T-helper 1 cell treated with Interleukin-12 subunit alpha and Interleukin-12 subunit beta and Interleukin-4 antibody, amounts not matched to agents 30 ng/mL and 1 ng/mL, for 36 hours (primary cell): ENCODE results near the gene AEN. TPM values are rescaled to one million over a fixed set of nuclear protein-coding genes. Genes with fewer than 3 reads are reported as not detected.

Source experiments
- intact Hi-C: fragments of 100-400 bp; cut with micrococcal nuclease; formaldehyde crosslinking; loops from one replicate; pipeline ENCODE4 v1.15.1; 2024
- total RNA-seq: library from RNA; stranded (reverse); gene quantifications from 2 replicates; pipeline ENCODE4 v1.2.3, GENCODE V29; 2022

AEN gene, protein sequence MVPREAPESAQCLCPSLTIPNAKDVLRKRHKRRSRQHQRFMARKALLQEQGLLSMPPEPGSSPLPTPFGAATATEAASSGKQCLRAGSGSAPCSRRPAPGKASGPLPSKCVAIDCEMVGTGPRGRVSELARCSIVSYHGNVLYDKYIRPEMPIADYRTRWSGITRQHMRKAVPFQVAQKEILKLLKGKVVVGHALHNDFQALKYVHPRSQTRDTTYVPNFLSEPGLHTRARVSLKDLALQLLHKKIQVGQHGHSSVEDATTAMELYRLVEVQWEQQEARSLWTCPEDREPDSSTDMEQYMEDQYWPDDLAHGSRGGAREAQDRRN
- 58.2 and 59.1 TPM in 2 replicates for total RNA-seq

DNA sequence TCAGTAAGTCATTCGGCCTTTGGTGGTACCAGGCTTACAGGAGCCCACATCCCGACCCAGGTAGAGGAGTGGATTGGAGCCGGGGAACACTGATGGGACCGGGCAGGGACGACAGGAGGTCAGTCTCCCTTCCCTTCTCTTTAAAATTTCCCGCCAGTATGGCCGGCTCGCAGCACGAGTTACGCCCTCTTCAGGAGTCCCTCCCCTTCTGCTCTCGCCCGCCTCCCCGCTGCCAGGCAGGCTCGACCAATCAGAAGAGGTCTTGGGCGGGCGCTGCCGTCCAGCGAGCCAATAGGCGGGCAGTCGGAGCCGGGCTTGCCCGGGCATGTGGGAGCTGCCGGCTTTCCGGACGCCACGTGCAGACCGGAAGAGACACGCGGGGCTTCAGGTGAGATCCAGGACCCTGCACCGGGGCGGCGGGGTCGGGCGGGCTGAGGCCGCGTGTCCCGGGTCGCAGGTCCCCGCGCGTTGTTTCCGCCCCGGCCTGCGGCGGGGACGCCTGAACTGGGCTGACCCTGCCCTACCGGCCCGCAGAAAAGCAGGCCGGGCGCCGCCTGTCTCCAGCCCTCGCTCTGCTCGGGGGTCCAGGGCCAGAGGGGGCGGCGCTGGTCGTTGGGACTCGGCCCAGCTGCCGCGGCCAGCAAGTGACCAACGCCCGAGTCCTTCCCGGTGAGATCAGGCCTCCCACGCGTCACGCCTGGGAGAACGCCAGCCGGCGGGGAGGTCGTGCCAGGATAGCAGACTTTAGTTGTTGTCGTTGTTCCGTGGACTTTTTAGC is at the start of gene AEN:
Gene AEN (plus strand): TSS at position 346 of the 778 bp plus-strand sequence. CDS start 4,870 bp downstream, outside the sequence.
- intact Hi-C loops: loop anchor here (1.0 to 5.0 kb wide), 8 partner anchors 49 to 1271 kb away; partner anchors contain the start of genes ABHD2, AP3S2, DET1 and FANCI

- intact Hi-C loops: loop anchor here (1.0 kb wide), 1 partner anchor 48 kb away; no protein-coding TSS in a partner anchor
Observed at GRCh38 chr15:88571852-88572259, 49.3 kb upstream of the AEN start.

- intact Hi-C loops: no loop called here
Observed at GRCh38 chr15:88574077-88574476, 47.1 kb upstream of the AEN start.

DNA sequence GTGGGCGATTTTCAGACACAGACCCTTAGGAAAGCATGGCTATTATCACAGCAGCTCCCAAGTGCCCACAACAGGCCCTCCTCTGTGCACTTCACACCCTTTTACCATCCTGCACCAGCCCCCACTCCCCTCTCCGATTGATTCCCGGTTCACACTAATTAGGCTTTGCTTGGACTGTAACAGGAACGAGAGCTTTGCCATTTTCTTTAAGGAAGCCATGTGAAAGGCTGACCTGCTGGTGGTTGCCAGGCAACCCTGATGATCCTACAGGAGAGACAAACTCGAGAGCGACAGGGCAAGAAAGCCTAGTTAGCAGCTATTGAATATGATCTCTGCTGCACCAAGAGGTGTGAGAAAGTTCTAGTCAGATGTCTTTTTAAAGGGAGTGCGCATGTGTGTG is 46.5 kb upstream of the AEN start:
- intact Hi-C loops: no loop called here

DNA sequence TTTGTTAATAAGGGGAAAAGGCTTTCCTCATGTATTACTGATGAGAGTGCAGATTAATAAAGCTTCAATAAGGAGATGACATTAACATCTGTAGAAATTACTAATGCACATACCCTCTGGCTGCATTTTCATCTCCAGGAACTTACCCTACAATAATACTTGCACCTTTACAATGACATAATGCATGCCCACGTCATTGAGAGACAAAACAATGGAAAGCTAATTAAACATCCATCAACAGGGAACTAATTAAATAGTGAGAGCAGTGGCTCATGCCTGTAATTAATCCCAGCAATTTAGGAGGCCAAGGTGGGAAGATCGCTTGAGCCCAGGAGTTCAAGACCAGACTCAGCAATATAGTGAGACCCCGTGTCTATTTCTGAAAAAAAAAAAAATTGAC is 41.8 kb upstream of the AEN start:
- intact Hi-C loops: no loop called here

DNA sequence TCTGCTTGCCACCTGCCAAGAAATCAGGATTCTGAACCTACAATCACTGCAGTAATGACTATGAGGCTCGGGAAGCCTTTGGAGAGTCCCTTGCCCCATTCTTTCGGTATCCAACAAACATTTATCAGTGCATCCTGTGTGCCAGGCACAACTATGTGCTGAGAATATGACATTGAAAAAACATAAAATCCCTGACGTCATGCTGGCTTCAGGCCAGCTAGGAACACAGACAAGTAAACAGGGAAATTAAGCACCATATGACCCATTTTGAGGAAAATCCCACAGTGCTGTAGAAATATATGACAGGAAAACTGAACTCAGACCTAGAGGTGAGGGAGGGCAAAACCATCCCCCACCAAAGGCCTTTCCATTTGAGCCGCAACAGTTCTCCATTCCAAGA is 40.6 kb upstream of the AEN start:
- intact Hi-C loops: no loop called here

GRCh38 chr15:88586401-88587162 is 34.6 kb upstream of the AEN start:
- intact Hi-C loops: no loop called here

DNA sequence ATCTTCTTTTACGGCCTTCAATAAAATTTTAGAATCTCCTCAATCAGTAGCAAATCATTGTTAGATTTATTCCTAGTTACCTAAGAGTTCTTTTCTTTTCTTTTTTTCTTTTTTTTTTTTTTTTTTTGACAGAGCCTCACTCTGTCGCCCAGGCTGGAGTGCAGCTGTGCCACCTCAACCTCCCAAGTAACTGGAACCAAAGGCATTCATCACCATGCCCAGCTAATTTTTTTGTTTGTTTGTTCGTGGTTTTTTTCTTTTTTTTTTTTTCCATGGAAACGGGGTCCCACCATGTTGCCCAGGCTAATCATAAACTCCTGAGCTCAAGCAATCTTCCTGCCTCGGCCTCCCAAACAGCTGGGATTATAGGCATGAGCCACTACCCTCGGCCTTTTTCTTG is 30.4 kb upstream of the AEN start:
- intact Hi-C loops: no loop called here

DNA sequence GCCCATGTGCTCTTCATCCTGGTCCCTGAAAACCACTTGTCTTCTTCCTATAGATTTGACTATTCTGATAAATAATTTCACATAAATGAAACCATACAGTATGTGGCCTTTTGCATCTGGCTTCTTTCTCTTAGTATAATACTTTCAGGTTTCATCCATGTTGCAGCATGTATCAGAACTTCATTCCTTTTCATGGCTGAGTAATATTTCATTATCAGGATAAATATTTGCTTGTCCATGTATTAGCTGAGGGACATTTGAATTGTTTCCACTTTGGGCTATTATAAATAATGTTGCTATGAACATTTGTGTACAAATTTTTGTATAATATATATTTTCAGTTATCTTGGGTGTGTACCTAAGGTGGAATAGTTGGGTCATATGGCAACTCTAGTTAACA is 29.8 kb upstream of the AEN start:
- intact Hi-C loops: no loop called here

- intact Hi-C loops: no loop called here
Observed at GRCh38 chr15:88603885-88604284, 17.3 kb upstream of the AEN start.

DNA sequence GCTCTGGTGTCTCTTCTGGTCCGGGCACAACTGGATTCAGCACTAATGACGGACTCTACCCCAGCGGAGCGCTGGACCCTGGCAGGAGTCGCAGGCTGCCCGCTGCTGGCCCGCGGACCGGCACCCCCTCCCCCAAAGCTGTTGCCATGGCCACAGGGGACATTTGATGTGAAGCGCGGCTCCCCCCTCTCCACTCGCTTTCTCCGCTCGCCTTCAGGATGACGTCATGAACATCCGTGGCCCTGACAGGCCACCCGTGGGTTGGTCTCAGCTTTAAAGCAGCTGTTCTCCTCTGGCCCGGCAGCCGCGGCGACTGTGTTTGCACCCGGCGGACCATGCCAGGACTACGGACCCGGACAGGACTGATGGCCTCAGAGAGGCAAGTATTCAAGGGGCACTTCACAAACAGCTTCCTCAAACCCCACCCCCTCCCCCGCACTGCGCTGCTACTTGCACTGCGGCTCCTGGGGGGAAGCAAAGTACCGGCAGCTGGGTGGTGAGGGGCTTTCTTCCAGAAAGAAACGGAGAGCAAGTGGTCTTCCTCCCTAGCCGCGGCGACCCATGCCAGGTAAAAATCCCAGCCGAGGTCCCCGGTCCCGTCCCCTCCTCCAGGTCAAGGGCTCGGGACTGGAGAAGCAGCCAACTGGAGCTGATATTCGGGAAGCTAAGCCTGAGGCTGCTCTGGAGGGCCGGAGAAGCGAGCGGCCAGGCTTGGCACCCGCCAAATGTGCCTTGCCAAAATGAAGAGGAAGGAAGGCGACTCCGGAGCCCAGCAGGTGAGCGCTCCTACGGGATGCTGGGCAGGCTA is 16.6 kb upstream of the AEN start:
- intact Hi-C loops: loop anchor here (5.0 kb wide), 1 partner anchor 803 kb away; no protein-coding TSS in a partner anchor

DNA sequence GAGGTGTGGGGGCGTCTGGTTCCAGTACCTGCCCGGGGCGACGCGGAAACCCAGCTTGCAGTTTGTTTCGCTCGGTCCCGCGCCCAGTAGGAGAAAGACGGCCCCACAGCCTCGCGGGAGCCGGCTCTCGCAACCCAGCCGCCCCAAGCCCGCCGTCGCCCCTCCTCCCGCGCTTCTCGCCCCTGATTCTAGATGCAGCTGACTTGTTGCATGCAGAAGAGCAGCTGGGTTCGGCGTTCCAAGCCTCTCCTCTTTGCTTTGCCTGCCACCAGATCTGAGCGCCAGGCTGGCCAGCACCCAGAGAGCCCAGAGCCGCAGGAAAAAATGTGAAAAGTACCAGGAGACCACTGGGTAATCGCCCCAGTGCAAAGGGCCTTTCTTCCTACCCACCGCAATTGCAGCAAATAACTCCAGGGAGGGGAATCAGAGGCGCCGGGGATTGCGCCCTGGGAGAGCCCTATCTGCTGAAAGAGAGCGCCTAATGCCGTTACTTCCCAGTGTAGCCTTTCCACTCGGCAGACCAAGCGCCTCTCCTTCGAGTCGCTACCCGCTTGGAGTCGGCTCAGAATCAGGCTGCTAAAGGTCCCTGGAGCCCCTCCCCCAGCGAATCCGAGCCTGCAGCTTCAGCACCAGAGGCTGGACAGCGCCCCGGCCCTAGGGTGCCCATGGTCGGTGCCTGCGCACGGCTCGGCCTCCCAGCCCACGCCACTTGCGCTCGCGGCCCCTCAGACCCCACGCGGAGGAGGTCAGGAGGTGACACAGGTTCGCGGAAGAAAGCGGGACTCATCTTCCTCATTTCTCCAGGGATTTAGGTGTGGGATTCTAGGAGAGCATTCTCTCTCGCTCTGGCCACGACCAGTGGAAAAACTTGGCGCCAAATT is 15.7 kb upstream of the AEN start:
- intact Hi-C loops: loop anchor here (5.0 kb wide), 1 partner anchor 802 kb away; no protein-coding TSS in a partner anchor

DNA sequence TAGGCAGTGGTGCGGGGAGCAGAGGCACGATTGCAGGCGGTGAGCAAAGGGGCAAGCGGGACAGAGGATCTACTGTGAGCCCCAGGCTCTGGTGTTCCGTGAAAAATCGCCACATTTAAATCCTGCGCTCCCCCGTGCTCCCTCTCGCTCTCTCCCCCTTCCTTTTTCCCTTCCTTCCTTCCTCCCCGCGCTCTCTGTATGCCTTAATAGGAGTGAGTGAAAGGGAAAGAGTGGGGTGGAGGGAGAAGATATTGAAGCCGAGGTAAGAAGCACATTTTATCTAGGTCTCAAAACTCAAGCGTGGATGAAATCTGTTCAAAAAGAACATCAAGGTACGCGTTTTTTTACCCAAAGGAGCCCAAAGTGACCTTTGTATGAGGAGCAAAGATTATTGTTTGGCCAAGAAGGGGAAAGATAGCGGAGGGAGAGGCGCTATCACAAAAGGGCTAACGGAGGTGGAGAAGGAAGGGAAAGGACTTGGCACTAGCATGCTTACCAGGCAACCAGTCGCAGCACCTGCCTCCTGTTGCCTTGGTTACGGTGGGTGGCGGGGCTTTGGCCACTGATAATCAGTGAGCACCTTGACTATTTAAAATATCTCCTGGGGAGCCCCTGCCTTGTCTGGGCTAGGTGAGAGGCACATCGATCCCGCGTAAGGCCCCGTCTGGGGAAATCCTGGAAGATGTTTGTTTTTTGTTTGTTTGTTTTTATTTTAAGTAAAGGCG is 14.9 kb upstream of the AEN start:
- intact Hi-C loops: loop anchor here (5.0 kb wide), 1 partner anchor 801 kb away; no protein-coding TSS in a partner anchor

DNA sequence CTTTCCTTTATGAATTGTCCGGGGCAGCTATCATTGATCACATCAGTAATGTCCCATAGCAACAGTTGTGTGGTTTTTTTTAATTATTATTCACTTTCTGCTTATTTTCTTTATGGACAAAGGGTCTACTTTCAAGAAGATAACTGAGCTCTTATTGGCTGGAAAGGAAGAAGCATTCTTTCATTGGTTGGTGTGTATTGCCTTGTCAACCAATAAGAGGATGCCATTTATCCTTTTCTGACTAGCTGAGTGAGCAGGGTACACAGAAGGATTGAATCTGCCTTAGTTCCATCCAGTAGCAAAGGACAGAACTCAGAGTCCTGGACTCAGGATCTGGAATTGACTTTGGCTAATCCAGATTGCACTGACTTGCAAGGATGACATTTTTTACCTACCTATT is 13.2 kb upstream of the AEN start:
- intact Hi-C loops: loop anchor here (5.0 kb wide), 1 partner anchor 799 kb away; no protein-coding TSS in a partner anchor

DNA sequence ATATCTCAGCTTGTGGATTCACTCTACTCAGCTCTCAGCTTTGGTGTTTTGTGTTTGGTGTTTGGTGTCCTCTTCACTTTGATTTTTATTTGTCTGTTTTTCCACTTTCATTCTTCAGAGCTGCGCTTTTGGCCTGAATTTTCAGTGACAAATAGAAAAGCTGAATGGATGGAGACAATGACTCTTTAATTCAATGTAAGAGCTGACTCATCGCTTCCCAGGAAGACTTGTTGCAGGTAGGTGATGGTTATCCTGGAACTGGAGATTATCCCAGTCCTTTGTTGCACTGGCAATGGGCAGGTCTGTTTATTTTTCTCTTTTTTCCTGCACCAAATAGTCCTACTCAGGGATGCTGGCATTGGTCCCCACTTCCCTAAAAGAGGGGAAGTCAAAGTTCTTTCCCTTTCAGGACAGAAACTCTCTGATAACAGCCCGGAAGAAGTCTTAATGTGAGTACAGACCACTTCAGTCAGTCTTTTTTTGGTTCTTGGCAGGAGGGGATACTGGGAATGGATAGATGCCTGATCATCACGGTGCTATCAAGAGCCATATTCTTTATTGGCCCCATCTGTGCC is 12.4 kb upstream of the AEN start:
- intact Hi-C loops: loop anchor here (5.0 kb wide), 1 partner anchor 799 kb away; no protein-coding TSS in a partner anchor

- intact Hi-C loops: loop anchor here (5.0 kb wide), 1 partner anchor 798 kb away; no protein-coding TSS in a partner anchor
Observed at GRCh38 chr15:88609344-88610090, 11.6 kb upstream of the AEN start.

DNA sequence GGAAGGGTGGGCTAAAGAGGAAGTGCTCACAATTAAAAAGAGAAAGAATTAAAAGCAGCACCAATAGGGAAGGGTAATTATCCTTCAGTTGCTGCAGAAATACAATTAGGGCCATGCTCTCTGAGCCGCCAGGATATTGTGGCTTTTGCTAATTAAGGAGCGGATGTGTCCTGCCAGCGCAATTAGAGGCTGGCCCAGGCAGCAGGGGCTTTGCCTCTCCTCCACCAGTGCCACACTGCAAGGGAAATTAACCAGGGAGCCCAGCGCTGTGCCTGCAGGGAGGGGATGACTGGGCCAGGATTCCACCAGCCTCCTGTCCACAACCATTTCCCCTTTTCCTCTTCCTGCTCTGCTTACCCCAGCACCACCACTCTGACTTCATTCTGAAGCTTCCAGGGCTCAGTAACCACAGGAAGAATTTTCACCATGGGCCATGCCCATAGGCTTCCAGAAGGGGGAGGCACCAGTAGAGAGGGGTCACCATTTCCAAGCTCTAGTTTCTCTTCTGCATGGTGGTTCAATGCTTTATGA is 10.4 kb upstream of the AEN start:
- intact Hi-C loops: no loop called here
